NCI-H2029 (cell line): ENCODE measurements around the gene KCNJ5.
A peak's percentile ranks its signal among the peaks of the same experiment; 100 is the strongest.

ENCODE experiments used
- DNase-seq: peaks from one replicate; lab custom pipeline; 2025; lab: John Stamatoyannopoulos, UW

Gene KCNJ5

DNA sequence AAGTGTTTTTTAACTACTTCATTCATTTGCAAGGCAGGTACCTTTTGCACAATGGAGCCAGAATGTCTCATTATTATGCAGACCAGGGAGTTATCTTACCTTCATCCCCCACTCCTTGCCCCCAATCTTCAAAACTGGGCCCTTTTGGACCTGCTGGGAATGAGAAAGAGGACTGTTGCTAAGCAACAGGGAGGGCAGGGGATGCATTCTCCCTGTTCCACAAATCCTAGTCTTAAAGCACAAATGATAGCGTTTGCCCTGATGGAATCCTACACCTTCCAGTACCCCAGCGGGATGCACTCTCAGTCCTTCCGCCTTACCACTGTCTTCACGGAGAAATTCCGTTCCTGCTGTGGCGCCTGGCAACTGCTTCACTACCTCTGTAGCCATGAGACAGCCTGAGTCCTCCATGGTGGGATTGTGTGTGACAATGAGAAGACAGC lies 20.0 kb upstream of the KCNJ5 start:
- no peak for DNase-seq

DNA sequence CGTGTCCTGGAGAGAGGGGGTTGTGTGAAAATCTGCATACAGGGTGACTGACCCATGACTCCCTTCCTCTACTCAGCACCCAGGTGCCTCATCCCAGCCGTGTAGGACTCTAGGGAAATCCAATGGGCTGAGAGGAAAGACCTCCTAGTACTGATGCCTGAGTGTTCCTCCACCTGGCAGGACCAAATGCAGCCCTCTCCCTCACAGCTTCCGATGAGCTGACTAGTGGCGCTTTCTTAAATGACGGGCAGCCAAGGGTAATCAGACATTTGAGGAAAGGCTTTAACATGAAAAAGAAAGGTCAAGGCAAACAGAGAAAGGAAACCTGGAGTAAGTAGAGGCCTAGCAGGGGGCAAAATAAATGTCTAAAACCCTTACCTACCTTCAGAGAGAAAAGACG lies 19.1 kb upstream of the KCNJ5 start:
- DNase-seq: no peak

DNA sequence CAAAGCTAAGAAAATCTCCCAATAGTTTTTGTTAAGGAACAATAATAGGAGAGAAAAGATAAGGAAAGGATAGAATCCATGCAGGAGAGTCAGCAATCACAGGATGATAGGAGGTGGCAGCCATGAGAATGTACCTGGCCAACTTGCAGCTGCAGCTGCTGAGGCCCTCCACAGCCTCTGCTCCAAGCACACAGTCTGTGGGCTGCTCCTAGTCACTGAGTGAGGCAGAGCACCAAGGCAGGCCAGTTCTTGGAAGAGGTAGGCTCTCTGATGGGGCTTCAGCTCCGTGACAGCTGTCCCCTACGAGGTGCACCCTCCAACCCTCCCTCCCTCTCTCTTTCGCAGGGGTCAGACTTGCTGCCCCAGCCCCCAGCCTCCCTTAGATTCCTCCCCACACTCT lies 18.6 kb upstream of the KCNJ5 start:
- no peak for DNase-seq

DNA sequence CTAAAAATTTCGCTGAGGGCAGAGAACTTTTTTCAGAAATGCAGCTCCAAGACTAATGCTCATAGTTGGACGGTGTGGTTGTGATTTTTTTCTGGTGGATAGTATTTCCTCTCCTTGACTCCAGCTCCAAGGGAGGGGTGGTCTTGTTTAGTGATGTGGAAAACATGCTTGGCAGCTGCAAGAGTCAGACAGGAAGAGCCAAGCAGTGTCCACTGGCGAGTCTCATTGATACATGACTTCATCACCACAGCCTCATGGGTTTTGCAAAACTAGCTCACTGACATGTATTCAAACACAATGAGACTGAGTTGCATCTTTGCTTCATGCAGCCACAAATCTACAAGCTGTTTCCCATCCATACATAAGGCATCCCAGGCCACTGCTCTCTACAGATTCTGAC lies 16.7 kb upstream of the KCNJ5 start:
- no peak for DNase-seq

DNA sequence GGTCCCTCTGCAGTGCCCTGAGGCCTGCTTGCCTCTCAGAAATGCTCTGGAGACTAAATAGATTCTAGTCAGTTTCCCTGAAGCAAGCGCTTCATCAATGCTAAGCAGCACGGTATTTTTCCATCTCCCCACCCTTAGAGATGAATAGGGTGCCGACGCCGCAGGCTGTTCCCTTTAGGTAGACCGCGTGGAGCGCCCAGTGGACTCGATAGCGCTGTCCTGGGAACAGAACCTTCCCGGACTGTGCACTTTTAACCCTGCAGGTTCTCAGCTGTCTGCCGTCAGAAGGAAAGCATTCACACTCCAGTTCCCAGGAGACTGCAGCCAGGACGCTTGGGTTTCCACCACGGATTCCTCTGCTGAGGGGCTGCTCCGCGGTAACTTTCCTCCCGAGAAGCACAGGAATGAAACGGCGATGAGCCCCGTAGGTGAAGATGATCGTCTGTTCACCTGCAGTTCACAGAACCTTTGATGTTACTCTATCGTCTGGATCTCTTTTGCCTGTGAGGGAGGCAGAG lies 15.0 kb upstream of the KCNJ5 start:
- no peak for DNase-seq

DNA sequence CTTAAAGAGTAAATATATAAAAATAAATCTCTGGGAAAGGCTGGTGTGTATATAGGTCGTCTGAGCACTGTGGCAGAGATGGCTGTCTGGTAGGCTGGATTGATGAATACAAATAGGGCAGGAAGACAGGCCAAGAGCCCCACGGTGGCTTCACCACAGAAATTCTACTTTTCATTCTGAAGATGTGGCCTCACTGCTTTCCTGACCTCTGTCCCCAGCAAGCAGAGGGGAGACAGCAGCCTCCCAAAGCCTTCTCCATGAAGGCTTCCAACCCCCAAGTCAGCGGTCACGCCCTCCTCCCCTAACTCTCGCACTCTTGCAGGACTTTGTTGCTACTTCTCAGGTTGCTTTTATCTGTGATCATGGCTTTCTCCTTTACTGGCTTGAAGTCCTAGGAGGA lies 13.4 kb upstream of the KCNJ5 start:
- no peak for DNase-seq

DNA sequence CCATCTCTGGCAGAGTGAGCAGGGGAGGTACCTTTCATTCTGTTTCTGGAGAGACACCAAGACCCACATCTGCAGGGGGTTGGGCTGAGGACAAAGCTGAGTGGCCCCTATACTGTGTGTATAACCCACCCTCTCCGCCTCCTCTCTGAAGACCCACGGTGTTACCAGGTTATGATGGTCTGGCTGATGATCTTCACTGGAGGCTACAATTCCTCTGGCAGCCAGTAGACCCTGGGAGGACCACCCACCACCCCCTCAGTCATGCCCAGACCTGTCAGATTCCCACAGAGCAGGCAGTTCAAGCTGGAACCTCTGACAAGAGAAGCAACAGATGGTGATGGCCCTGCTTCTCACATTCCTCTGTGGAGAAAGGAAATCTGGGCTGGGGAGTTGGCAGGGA lies 12.7 kb upstream of the KCNJ5 start:
- no peak for DNase-seq

DNA sequence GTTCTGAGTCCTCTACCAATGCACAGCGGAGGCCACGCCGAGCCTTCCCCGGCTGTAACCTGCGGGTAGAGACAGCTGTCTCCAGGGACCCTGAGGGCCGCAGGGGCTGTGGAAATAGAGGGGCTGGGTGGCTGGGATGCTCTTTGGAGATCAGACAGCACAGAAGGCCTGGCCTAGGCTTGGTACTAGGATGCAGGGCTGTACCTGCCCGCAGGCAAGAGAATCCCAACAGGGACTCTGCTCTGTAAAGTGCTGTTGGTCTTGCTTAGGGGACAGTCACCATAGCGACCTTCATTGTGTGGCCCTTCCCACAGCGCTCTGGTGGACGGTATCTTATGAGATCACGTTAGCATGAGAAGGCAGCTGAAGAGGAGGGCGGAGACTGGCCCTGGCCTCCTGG lies 11.3 kb upstream of the KCNJ5 start:
- DNase-seq: no peak

DNA sequence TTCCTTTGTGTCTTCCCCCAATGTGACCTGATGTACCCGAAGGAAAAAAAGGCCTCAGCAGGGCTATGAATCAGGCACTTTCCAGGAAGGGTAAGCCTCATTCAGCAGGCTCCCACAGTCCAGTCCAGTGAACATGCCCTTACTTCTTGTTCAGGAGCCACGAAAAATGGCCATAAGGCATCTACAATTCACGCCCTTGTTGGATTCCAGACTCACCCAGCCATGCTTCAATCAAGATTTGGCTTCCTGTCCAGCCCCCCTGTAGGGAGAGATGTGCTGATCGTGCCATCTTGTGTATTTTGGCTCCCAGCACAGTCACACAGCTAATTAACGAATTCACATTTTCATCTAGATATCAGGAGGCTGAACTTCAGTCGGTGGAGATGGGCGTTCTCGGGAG lies 9.9 kb upstream of the KCNJ5 start:
- DNase-seq: no peak

DNA sequence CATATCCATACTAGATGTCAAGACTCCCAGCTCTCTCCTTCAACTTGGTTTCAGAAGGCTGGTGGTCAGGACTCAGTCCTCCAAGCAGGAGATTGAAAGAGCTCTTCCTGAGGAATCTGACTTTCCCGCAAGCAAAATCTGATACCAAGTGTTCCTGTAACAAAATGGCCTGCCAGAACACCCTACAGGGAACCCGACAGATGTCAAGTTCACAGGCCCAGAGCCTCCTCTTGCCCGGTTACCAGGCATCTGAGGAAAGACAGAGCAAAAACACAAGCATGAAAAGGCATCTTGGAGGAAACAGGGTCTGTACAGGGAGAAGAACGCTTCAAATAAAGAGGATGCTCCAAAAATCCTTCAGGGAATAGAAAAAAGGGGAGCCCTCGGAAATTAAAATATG lies 8.7 kb upstream of the KCNJ5 start:
- no peak for DNase-seq

DNA sequence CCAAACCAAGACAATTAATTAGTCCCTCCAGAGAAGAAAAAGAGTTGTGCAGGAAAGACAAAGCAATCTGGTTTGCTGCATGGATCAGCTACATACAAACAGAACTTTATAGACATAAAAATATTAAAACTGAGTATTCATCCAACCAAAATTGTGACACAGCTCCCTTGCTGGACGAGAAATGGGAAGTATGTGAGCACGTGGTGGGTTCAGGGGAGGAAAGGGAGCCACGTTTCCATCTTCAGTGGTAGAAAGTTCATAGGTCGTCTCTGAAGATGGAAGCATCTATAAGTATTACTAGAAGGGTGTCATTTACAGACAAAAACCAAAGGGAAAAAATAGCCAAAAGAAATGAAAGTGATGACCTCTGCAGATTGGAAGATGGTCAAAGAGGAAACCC lies 7.1 kb upstream of the KCNJ5 start:
- DNase-seq: no peak

DNA sequence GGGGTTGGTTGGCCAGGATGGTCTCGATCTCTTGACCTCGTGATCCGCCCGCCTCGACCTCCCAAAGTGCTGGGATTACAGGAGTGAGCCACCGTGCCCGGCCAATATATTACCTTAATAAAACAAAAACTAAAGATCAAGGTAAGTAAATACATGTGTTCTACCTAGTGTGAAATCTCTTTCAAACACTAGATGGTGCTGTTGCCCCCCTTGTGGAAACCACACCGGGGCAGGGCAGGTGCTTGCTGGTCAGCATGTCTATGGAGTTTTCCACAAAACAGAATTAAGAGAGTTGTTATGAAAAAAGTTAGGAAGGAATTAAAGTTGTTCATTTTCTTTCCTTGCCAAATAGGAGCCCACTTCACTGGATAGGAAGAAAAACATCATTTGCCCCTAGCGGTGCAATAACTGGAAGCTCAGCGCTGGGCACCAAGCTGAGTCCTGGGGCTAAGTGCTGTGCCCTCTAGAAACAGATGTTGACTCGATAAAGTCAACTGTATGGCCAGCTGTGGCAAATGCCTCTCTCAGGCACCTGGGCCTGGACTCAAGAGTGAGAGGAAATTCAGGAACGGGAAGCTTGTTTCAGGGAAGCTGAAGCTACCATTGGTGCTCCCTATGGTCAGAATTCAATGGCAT lies 6.3 kb upstream of the KCNJ5 start:
- peak; percentile 65 for DNase-seq

DNA sequence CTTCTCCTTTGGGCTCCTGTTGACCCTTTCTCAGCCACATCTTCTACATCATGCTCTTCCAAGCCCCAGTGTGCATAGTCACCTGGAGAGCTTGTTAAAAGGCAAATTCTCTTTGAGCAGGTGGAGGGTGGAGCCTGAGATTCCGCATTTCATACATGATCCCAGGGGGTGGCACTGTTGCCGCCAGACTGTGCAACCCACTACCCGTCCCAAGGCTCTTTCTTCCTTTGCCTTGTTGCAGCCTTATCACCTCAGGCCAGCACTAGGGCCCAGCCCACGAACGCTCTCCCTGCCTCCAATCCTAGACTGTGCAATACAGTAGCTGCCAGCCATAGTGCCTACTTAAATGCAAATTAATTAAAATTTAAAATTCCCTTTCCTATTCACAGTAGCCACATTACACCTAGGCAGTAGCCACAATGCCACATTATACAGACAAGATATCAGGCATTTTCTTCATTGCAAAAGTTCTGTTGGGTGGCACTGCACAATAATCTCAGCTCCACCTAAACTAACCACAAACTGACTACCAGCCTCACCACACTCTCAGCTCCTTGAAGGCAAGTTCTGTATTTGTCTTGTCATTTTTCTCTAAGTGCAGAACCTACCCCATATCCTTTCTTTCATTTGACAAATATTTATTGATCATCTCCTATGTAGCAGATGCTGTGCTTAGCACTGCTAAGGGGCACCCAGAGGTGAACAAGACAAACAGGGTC lies 4.6 kb upstream of the KCNJ5 start:
- no peak for DNase-seq

DNA sequence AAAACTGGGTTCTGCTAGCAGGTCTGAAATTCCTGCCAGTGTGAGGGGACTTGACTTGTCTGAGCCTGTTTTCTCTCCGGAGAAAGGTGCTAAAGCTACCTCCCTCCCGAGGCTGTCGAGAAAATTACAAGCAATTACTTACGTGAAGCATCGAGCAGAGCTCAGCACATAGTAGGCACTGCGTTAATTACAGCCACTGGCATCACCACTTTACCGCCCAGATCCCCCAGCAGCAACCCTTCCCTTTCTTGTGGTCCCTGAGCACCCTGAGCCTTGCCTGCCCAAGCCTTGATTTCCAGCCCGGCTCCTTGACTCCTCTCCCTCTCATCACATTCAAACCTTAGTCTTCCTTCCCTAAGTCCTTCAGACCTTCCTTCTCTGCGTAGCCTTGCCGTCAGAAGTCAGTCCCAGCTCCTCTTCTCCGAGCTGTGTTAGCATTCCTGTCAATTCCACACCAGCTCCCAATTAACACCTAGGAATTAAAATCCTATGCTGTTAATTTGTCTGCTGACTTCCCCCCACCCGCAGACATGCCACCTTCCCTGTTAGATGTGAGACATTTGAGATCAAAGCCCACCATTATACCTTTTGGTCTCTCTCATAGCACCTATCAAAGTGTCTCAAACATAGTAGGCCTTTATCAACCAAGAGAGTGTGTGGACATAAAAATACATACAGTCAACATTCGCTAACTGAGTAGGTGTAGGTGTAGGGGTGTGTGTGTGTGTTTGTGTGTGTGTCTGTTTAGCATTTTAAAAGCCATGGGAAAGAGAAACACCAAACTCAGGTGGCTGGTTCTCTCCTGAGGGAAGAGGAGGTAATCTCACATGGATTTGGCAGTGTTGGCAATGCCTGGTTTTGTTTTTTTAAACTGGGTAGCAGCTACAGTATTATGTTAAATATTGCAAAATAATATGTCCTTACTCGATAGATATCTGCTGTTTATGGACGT lies 2.8 kb upstream of the KCNJ5 start:
- no peak for DNase-seq

DNA sequence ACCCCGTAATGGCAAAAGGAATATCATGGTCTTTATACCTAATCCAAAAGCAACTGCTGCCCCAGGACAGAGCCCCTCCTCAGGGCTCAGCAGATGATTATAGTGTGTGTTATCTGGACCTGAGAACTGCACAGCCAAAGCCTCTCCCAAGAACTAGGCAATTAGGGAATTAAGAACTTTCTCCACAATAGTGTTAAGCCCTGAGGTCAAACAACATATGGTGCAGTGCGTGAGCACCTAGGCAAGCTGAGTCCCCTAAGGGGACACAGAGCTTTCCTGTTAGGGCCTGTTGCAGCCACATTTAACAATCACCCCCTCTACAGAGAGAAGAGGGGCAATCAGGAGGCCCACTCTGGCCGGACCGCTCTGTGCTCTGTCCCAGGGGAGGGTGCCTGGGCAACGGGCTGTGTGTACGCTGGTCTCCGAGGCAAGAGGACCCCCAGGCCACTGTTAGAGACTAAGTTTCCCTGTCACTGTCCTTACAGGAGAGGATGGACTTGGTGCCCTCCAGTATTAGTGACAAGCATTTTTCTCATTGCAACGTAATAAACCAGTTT lies 1.4 kb upstream of the KCNJ5 start:
- DNase-seq: no peak

DNA sequence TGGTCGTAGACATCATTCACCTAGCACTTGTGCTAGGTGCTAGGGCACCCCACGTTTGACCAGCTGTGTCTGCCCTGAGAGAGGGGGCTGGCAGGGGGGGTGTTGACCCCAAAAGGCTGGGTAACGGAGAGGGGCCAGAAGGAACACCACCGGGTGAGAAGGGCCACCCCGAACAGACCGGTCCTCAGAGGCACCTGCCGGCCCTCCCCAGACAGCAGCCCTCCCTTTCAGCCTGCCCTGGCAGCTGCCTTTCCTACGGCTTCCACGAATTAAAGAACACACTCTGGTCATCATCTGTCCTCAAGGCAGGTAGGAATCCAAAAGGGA lies 977 bp upstream of the KCNJ5 start:
- DNase-seq: no peak

DNA sequence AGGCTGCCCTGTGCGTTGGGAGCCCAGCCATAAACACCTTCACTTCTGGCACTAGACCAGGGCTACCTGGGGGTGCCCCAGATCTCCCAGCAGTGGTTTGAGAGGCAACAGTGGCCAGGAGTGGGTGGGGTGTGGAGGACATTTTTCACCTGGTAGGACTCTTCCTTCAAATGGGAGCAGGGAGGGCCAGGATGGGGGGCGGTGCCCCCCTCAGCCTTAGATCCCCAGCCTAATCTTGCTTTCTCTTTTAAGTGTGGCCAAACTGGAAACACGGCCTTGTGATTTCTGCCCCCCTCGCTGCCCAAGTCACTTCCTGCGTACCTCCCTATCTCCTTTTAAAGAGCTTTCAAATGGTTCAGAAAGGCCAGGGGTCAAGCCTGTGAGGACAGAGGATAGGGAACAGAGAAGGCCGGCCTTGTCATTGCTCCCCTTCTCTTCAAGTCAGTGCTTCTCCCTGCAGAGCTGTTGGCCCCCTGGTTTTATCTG lies 800 bp downstream of the KCNJ5 start:
- DNase-seq: no peak

DNA sequence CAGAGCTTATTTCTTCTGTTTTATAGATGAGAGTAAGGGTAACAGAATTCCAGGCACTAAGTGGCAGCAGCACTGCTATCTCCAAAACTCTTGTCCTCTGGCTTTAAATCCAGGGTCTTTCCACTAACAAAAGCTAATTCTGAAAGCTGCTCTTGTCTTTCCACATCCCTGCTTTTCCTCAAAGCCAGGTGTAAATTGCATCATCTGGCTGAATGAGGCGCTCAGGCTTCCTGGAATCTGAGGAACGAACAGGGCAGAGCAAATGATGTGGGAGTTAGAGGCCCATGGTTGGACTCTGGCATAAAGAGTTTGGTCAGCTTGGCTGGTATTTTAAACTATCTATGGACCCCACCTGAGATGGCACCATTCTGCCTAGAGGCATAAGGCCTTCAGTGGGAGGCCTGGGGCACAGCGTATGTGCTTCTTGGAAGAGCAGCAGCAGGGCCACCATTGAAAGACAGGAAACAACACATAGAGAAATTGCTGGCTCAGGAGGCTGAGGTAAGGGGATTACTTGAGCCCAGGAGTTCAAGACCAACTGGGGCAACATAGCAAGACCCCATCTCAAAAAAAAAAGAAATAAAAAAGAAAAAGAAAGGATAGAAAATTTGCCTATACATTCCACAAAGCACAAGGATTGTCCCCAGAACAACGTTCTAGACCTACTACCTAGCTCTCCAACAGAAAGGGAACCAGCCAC lies 1.9 kb downstream of the KCNJ5 start:
- DNase-seq: no peak

DNA sequence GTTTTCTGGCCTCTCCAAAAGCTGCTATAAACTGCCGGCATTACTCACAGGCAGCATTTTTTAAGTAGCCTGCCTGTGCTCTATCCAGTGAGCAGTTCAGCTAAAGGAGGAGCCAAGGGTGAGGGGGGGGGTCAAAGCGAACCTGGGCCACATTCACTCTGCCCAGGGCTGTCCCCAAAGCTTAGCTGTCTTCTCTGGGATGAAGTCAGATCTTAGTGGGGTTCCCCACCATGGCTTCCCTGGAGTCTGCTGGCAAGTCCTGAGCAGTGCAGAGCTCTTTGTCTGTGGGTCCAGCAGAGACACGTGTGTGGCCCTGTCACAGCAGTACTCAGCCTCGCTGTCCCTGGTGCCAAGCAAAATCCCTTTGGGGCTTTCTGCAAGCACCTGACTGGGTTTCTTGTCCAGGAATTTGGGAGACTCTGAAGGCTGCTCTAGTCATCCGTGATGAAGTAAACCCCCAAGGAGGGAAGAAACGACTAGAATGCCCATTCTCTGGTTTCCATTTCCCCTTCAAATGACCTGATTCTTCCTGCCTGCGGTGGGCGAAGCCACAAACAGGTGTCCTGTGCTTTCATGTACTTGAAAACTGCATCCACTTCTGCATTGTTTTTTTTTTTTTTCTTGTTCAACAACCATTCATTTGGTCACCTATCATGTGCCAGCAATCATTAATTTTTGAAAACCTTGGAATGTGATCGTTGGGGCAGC lies 2.6 kb downstream of the KCNJ5 start:
- no peak for DNase-seq

DNA sequence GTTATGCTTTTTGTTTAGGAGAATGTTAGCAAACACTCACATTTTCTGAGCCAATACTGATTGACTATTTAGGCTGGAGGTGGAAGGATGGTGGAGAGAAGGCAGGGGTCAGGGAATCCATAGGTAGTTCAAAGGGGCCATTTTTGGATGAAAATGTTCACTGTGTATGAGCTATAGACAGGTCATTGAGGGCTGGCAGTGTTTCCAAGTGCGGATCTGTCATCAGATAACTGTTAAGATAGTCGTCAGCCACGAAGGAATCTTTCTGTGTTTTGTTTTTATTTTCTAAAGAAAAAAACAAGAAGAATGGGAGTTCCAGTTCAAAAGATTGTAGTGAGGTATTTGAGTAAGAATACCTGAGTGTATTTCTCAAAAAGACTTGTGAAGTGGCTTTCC lies 3.1 kb downstream of the KCNJ5 start:
- no peak for DNase-seq

DNA sequence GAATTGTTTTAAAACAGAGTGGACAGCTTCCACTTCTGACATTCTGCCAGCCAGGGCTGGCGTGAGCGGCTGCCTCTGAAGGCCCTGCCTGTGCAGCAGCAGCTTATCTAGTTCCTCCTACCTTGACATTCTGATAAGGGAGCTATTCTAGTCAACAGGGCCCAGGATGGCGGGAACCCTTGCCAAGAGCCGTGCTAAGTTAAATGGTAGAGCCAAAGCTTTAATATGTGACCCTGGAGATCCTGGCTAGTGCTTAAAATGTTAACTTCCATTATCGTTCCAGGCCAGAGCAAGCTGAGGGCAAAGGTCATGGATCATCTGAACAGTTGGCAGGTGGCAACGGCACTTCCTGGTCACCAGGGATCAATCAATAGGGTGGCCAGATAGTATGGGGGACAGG lies 3.5 kb downstream of the KCNJ5 start:
- DNase-seq: no peak
